Tibial nerve (tissue), 4 donors: Measurements from ENCODE around the gene IFNA5. TPM values are rescaled to one million over a fixed set of nuclear protein-coding genes. Genes with fewer than 3 reads are reported as not detected.

Experiments used
- DNase-seq, 2 donors: peaks; one replicate each; pipeline ENCODE4 v3.0.0-alpha.2; 2019; ENCODE audit warnings: low spot score in 2 of 2
- H3K27ac ChIP-seq, 4 donors: fragments of 200-600 bp; sonication (generic) in 3 of 4; one replicate each; pipeline ENCODE4 v1.5.1; 2017 to 2019; ENCODE audit warnings: mild to moderate bottlenecking in 1 of 4
- H3K27me3 ChIP-seq, 2 donors: fragments of 200-600 bp; sonication (generic) in 1 of 2; one replicate each; pipeline versions ENCODE4 v1.5.1 to v1.6.0; 2017 to 2019
- H3K36me3 ChIP-seq, 3 donors: fragments of 200-600 bp; sonication (generic); one replicate each; pipeline ENCODE4 v1.5.1; 2018 to 2019
- H3K4me1 ChIP-seq, 4 donors: fragments of 200-600 bp; sonication (generic) in 3 of 4; one replicate each; pipeline ENCODE4 v1.5.1; 2017 to 2019
- H3K4me3 ChIP-seq, 4 donors: fragments of 200-600 bp; sonication (generic) in 3 of 4; one replicate each; pipeline ENCODE4 v1.5.1; 2017 to 2019; ENCODE audit warnings: mild to moderate bottlenecking in 1 of 4, moderate library complexity in 1 of 4
- H3K9me3 ChIP-seq, 4 donors: fragments of 200-600 bp; sonication (generic) in 3 of 4; one replicate each; pipeline ENCODE4 v1.5.1; 2017 to 2019
- CTCF ChIP-seq, 5 experiments: fragments of 200-600 bp in 3 of 5; fragments of 450-650 bp in 2 of 5; sonication (generic) in 3 of 5; IDR thresholded peaks; one replicate each; pipeline ENCODE4 v1.5.1; 2016 to 2019; ENCODE audit warnings: antibody characterized with exemption in 5 of 5, mild to moderate bottlenecking in 3 of 5, moderate library complexity in 2 of 5
- EP300 ChIP-seq, 2 donors: sonication (generic); formaldehyde crosslinking; IDR thresholded peaks; one replicate each; pipeline ENCODE4 v1.6.1; 2017; ENCODE audit warnings: antibody characterized with exemption in 2 of 2, mild to moderate bottlenecking in 1 of 2
- POLR2A ChIP-seq, 2 donors: fragments of 450-650 bp; IDR thresholded peaks; one replicate each; pipeline ENCODE4 v1.6.1; 2017; ENCODE audit warnings: antibody characterized with exemption in 2 of 2, mild to moderate bottlenecking in 2 of 2, moderate library complexity in 2 of 2
- WGBS, 2 donors: methylation state at CpG; one replicate each; pipeline ENCODE4 v1.1.5; 2018; 5-methylcytosine and 5-hydroxymethylcytosine counted together
- total RNA-seq, 4 donors: library from RNA; depleted of rRNA; stranded (reverse); fragments of >200 nt; gene quantifications; one replicate each; pipeline ENCODE4 v1.1.0, GENCODE V29; 2016

IFNA5 gene
- total RNA-seq, 4 donors from 2014 or later: 0.90 TPM; not detected in 3

- WGBS, 2 donors: 80 to 81% methylated on average over 4 of the region's 4 CpGs
These were observed 18.9 kb upstream of the IFNA5 start for GRCh38 chr9:21324047-21324446.

GRCh38 chr9:21322911-21323461 lies 17.9 kb upstream of the IFNA5 start:
- H3K36me3 ChIP-seq: peaks cover 0 to 40% (median 0%) of the 10 kb centered on the region in 3 donors
- peaks cover 0 to 33% (median 0%) of the 10 kb centered on the region in 4 donors for H3K4me1 ChIP-seq
- TF ChIP-seq POLR2A (IDR thresholded peaks at IDR 0.05) (no peak), EP300 (IDR thresholded peaks at IDR 0.05) (no peak), CTCF (IDR thresholded peaks at IDR 0.05) (no peak)
- H3K27me3 ChIP-seq: no peaks in the 10 kb centered on the region
- H3K4me3 ChIP-seq: no peak overlapping the region
- no peak for DNase-seq
- H3K27ac ChIP-seq: no peak overlapping the region
- no peaks in the 10 kb centered on the region for H3K9me3 ChIP-seq
- 82 to 88% methylated on average over 5 of the region's 5 CpGs for WGBS, 2 donors

More at GRCh38 chr9:21324047-21324446, 18.9 kb upstream of the IFNA5 start:
- Histone ChIP-seq H3K4me1 (peaks cover 0 to 37% (median 2%) of the 10 kb centered on the region in 4 donors), H3K9me3 (no peaks in the 10 kb centered on the region), H3K36me3 (peaks cover 0 to 40% (median 0%) of the 10 kb centered on the region in 3 donors), H3K27ac (no peak overlapping the region), H3K27me3 (no peaks in the 10 kb centered on the region), H3K4me3 (no peak overlapping the region)
- no peak for DNase-seq
- no peak for TF ChIP-seq POLR2A (IDR thresholded peaks at IDR 0.05)
- TF ChIP-seq CTCF (IDR thresholded peaks at IDR 0.05): no peak
- TF ChIP-seq EP300 (IDR thresholded peaks at IDR 0.05): no peak

- peaks cover 0 to 40% (median 0%) of the 10 kb centered on the region in 3 donors for H3K36me3 ChIP-seq
- DNase-seq: no peak
- TF ChIP-seq EP300 (IDR thresholded peaks at IDR 0.05) (no peak), POLR2A (IDR thresholded peaks at IDR 0.05) (no peak), CTCF (IDR thresholded peaks at IDR 0.05) (no peak)
- H3K9me3 ChIP-seq: no peaks in the 10 kb centered on the region
- H3K4me1 ChIP-seq: peaks cover 0 to 27% (median 0%) of the 10 kb centered on the region in 4 donors
- H3K4me3 ChIP-seq: no peak overlapping the region
- no peaks in the 10 kb centered on the region for H3K27me3 ChIP-seq
- H3K27ac ChIP-seq: no peak overlapping the region
- WGBS, 2 donors: 68 to 81% methylated on average over 2 of the region's 2 CpGs
These were observed 15.4 kb upstream of the IFNA5 start for GRCh38 chr9:21320465-21320864.

GRCh38 chr9:21317956-21318923 lies 13.1 kb upstream of the IFNA5 start:
- H3K9me3 ChIP-seq: no peaks in the 10 kb centered on the region
- peak in 1 of 2 donors; percentile 51 for DNase-seq
- H3K4me3 ChIP-seq: no peak overlapping the region
- no peaks in the 10 kb centered on the region for H3K27me3 ChIP-seq
- 16 to 17% methylated on average over 7 of the region's 7 CpGs for WGBS, 2 donors
- TF ChIP-seq CTCF (IDR thresholded peaks at IDR 0.05) (peak; percentile 45 to 75 (median 59)), EP300 (IDR thresholded peaks at IDR 0.05) (no peak)
- H3K36me3 ChIP-seq: peaks cover 0 to 22% (median 0%) of the 10 kb centered on the region in 3 donors
- no peak overlapping the region for H3K27ac ChIP-seq
- peaks cover 0 to 23% (median 0%) of the 10 kb centered on the region in 4 donors for H3K4me1 ChIP-seq

GRCh38 chr9:21316860-21317259 lies 11.7 kb upstream of the IFNA5 start:
- TF ChIP-seq EP300 (IDR thresholded peaks at IDR 0.05) (no peak), POLR2A (IDR thresholded peaks at IDR 0.05) (no peak), CTCF (IDR thresholded peaks at IDR 0.05) (no peak)
- 17 to 19% methylated on average over 3 of the region's 3 CpGs for WGBS, 2 donors

More at GRCh38 chr9:21316860-21317259, 11.7 kb upstream of the IFNA5 start:
- H3K4me1 ChIP-seq: peaks cover 0 to 23% (median 0%) of the 10 kb centered on the region in 4 donors
- no peak for DNase-seq
- no peak overlapping the region for H3K27ac ChIP-seq
- no peaks in the 10 kb centered on the region for H3K9me3 ChIP-seq
- no peak overlapping the region for H3K4me3 ChIP-seq
- H3K36me3 ChIP-seq: peaks cover 0 to 9% (median 0%) of the 10 kb centered on the region in 3 donors
- H3K27me3 ChIP-seq: no peaks in the 10 kb centered on the region
